Tracheal epithelial cell (primary cell): ENCODE results near the gene EEF1AKMT3. TPM values are rescaled to one million over a fixed set of nuclear protein-coding genes. Genes with fewer than 3 reads are reported as not detected.

Experiments used
- total RNA-seq: library from RNA; depleted of rRNA; stranded (reverse); fragments of >200 nt; gene quantifications from 2 replicates; pipeline ENCODE4 v1.2.1, GENCODE V29; 2014

The EEF1AKMT3 gene
- 3.6 and 10.4 TPM in 2 replicates for total RNA-seq

GRCh38 chr12:57772429-57773322, at the start of gene EEF1AKMT3:
EEF1AKMT3 (plus strand) TSS chr12:57772614; CDS start chr12:57772725, 111 bp downstream.

GRCh38 chr12:57738661-57739237, 33.7 kb upstream of the EEF1AKMT3 start, which contains the start of gene AGAP2:
AGAP2 (minus strand) TSS chr12:57738742; CDS start chr12:57738246, 496 bp downstream.

GRCh38 chr12:57744777-57745484, 27.5 kb upstream of the EEF1AKMT3 start, which contains the start of gene TSPAN31:
TSPAN31 (plus strand) TSS chr12:57745039; CDS start chr12:57745155, 116 bp downstream.

GRCh38 chr12:57751788-57752667, 20.4 kb upstream of the EEF1AKMT3 start, which contains the start of gene CDK4:
CDK4 (minus strand) TSS chr12:57752310; CDS start chr12:57751717, 593 bp downstream.

GRCh38 chr12:57754411-57755193, 17.8 kb upstream of the EEF1AKMT3 start, which contains the start of gene MARCHF9:
MARCHF9 (plus strand) TSS chr12:57755103; CDS start chr12:57755529, 426 bp downstream.

GRCh38 chr12:57766464-57767304, 5.7 kb upstream of the EEF1AKMT3 start, which contains the start of gene CYP27B1:
CYP27B1 (minus strand) TSS chr12:57767078; CDS start chr12:57767041, 37 bp downstream.

GRCh38 chr12:57771873-57772428, 463 bp upstream of the EEF1AKMT3 start, which contains the start of gene METTL1:
METTL1 (minus strand) TSS chr12:57772105; CDS start chr12:57772083, 22 bp downstream.

GRCh38 chr12:57782608-57783465, 10.4 kb downstream of the EEF1AKMT3 start, which contains the start of gene TSFM:
TSFM (plus strand) TSS chr12:57782787; CDS start chr12:57782802, 15 bp downstream.

Other genes with a start within 250 kb of the EEF1AKMT3 start
- gene MBD6, start 249.8 kb upstream of the EEF1AKMT3 start, total RNA-seq = 4.5 and 6.0 TPM in 2 replicates
- gene DCTN2, start 225.4 kb upstream of the EEF1AKMT3 start, total RNA-seq = 77.6 and 95.4 TPM in 2 replicates
- under 0.01 TPM in 1 of 2 replicates, not detected in the other for gene KIF5A, start 222.6 kb upstream of the EEF1AKMT3 start, total RNA-seq
- gene PIP4K2C, start 181.4 kb upstream of the EEF1AKMT3 start, total RNA-seq = 47.5 and 52.2 TPM in 2 replicates
- 2.1 and 7.0 TPM in 2 replicates for gene DTX3, start 167.8 kb upstream of the EEF1AKMT3 start, total RNA-seq
- 1.9 and 2.2 TPM in 2 replicates for gene ARHGEF25, start 161.2 kb upstream of the EEF1AKMT3 start, total RNA-seq
- 0.48 TPM in 1 of 2 replicates, not detected in the other for gene B4GALNT1, start 139.4 kb upstream of the EEF1AKMT3 start, total RNA-seq
- 126 and 136 TPM in 2 replicates for gene OS9, start 78.5 kb upstream of the EEF1AKMT3 start, total RNA-seq
- gene AGAP2, start 33.9 kb upstream of the EEF1AKMT3 start, total RNA-seq = under 0.01 and 0.21 TPM in 2 replicates
- gene TSPAN31, start 27.6 kb upstream of the EEF1AKMT3 start, total RNA-seq = 82.2 and 98.0 TPM in 2 replicates
- 128 and 199 TPM in 2 replicates for gene CDK4, start 20.3 kb upstream of the EEF1AKMT3 start, total RNA-seq
- 7.7 and 11.1 TPM in 2 replicates for gene MARCHF9, start 17.5 kb upstream of the EEF1AKMT3 start, total RNA-seq
- gene CYP27B1, start 5.5 kb upstream of the EEF1AKMT3 start, total RNA-seq = 3.2 and 6.5 TPM in 2 replicates
- 5.5 and 13.3 TPM in 2 replicates for gene METTL1, start 509 bp upstream of the EEF1AKMT3 start, total RNA-seq
- 15.3 and 23.6 TPM in 2 replicates for gene TSFM, start 10.2 kb downstream of the EEF1AKMT3 start, total RNA-seq
- gene AVIL, start 46.1 kb downstream of the EEF1AKMT3 start, total RNA-seq = 0.43 and 1.7 TPM in 2 replicates
- 18.3 and 35.0 TPM in 2 replicates for gene CTDSP2, start 74.1 kb downstream of the EEF1AKMT3 start, total RNA-seq
- gene ATP23, start 169.0 kb downstream of the EEF1AKMT3 start, total RNA-seq = 10.9 and 15.7 TPM in 2 replicates